H54 (cell line): ENCODE measurements around the gene CALY.

Source experiments
- DNase-seq: peaks from one replicate; pipeline ENCODE4 v3.0.0; 2011; ENCODE audit warnings: low spot score, mixed read lengths; ENCODE audit not compliant: insufficient read length
- FAIRE-seq: peaks from 3 replicates; lab custom pipeline; 2011; peaks lifted over from hg19 to GRCh38; lab: Jason Lieb, UNC
- POLR2A ChIP-seq: IDR thresholded peaks from 2 replicates; pipeline ENCODE4 v1.6.1; 2011; ENCODE audit warnings: low read depth, mild to moderate bottlenecking, low read length

The CALY gene

DNA sequence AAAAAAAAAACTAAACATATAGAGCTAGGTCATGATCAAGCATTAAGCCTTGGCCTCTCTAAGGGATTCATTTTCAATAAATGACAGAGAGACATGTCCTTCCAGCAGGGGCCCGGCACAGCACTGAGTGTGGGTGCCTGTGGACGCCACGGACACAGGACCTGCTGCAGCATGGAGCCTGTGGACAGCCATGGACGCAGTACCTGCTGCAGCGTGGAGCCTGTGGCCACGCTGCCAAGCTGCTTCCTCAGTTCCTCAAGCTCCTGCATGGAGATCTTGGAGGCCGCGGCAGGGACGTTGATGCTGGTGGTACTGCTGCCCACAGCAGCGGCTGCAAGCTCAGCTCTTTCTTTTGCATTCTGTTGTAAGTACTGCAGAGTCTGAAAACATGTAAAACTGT is 37.5 kb downstream of the CALY start:
- DNase-seq: no peak
- no peak for FAIRE-seq
- no peak for TF ChIP-seq POLR2A

- no peak for FAIRE-seq
- TF ChIP-seq POLR2A: no peak
- no peak for DNase-seq
Observed at GRCh38 chr10:133298466-133298865, 38.2 kb downstream of the CALY start.

GRCh38 chr10:133297504-133297903 is 39.2 kb downstream of the CALY start:
- no peak for TF ChIP-seq POLR2A
- DNase-seq (no peak), FAIRE-seq (no peak)

DNA sequence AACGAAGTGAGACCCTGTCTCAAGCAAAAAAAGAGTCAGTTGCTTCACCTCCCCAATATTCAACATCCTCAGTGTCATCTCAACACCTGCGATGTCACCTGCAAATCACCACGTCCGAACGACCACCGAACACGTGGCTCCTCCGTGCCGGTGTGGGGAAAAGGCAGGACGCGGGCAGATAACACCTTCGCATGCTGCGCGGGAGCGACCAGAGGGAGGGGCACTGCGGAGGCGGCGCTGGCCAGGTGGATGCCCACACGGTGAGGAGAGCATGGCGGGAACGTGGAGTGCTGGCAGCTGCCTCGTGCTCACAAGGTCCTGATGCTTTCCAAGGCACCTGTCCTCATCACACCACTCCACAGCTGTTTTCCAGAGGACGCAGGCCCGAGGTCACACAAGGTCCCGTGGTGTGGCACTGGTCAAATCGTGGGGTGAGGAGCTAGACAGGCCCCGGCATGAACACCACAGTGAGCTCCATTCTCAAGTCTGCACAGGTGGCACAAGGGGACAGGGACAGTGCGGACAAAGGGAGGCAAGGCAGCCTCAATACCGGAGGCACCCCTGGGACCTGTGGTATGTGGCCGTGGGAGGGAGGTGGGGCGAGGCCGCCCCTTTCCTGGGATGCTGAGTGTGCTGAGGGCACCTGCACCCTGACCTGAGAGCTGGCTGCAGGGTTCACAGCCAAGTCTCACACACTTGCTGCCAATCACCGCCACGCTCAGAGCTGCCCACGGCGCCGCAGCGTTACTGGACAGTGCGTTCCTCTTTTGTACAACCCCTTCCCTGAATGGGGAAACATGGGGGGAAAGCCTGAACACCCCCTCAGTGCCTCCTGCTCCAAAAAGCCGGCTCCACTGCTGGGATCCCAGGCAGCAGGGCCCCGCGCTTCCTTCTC is 41.0 kb downstream of the CALY start:
- no peak for TF ChIP-seq POLR2A
- no peak for FAIRE-seq
- DNase-seq: no peak

DNA sequence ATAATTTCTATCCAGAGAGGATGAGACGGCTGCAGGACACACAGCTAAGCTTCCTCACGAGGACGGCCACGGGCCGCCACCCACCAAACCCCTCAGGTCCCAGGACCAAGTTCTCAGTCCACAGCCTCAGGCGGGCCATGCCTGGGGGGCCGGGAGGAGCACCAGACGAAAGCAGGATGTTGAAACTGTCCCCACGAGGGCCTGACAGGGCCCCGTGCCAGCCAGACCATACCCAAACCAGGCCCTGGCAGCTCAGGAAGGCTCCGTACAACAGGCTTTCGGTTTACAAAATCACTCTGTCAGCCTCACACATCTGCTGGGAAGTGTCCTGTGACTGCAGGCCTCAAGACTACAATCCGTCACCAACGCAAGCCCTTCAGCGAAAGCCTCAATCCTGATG is 42.5 kb downstream of the CALY start:
- TF ChIP-seq POLR2A: no peak
- FAIRE-seq (no peak), DNase-seq (no peak)

GRCh38 chr10:133293810-133294119 is 42.9 kb downstream of the CALY start:
- FAIRE-seq (no peak), DNase-seq (no peak)
- TF ChIP-seq POLR2A: no peak

DNA sequence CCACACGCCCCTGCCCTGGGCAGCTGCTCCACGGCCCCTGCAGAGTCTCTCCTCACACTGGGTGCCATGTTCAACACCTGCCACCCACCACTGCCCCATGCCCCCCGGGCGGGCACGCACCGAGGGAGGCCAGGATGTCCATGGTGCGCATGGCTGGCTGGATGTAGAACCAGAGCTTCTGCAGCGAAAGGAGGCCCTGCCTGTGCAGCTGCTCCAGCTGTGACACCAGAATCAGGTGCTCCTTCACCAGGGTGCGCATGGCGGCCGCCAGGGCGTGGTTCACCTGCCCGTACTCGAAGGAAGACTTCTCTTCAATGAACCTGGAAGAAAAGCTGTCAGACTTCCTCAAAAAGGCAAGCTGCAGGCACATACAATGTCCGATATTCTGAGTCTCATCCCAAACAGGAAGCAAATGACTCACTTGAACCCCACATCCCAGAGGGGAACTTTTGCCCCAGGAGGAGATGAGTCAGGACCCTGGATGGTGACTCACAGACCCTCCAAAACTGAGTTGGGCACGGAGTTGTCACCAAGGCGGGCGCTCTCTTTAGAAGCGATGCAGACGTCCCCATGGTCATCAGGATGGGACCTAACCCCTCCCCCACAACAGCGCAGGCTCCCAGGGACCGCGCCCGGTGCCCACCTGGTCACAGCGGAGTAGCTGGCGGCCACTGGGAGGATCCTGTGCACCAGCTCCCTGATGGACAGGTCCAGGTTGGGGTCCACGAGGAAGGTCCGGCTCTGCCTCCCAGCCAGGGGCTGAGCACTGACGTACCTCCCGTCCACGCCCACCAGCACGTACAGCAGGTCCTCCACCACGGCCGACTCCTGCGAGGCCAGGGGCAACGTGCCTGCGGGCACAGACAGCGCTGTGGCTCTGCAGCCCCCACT is 43.5 kb downstream of the CALY start:
- FAIRE-seq (peak; percentile 98), DNase-seq (peak; percentile 95)
- TF ChIP-seq POLR2A: no peak

- no peak for FAIRE-seq
- DNase-seq: no peak
- TF ChIP-seq POLR2A: no peak
Observed at GRCh38 chr10:133289761-133290160, 46.9 kb downstream of the CALY start.

DNA sequence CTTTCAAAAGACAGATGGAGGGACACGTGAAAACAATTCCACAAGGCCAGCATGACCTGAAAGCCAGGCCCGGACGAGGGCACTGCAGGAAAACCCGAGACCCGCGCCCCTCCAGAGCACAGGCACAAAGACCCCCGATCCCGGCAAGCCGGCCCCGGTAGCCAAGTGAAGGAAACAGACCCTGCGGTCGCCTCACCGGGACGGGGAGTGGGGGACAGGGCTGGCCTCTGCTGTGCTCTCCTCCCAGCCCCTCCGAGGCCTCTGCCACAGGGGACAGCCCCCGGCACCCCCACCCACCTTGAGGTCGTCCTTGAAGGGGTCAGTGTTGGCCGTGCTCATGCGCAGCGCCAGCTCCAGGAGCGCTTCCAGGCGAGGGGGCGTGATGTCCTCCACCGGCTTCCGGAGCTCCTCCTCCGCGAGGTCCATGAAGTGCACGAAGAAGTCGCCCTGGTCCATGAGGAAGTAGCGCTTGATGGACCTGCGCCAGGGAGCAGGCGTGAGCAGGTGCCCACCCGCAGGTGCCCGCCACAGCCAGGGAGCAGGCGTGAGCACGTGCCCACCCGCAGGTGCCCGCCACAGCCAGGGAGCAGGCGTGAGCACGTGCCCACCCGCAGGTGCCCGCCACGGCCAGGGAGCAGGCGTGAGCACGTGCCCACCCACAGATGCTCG is 48.7 kb downstream of the CALY start:
- no peak for FAIRE-seq
- DNase-seq: no peak
- no peak for TF ChIP-seq POLR2A

DNA sequence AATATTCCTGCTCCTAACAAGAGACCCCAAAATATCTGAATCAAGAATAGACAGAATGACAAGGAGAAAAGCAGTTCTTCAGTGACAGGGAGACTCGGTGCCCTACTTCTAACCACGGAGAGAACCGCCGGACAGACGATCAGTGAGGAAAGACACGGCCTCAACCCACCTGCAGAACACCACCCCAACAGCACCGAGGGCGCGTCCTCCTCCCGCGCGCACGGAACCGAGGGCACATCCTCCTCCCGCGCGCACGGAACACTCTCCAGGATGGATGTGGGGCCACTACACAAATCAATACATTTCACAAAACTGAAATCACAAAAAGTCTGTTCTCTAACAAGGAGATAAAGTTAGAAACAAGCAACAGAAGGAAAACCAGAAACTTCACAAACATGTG is 50.3 kb downstream of the CALY start:
- FAIRE-seq: no peak
- no peak for TF ChIP-seq POLR2A
- DNase-seq: no peak

DNA sequence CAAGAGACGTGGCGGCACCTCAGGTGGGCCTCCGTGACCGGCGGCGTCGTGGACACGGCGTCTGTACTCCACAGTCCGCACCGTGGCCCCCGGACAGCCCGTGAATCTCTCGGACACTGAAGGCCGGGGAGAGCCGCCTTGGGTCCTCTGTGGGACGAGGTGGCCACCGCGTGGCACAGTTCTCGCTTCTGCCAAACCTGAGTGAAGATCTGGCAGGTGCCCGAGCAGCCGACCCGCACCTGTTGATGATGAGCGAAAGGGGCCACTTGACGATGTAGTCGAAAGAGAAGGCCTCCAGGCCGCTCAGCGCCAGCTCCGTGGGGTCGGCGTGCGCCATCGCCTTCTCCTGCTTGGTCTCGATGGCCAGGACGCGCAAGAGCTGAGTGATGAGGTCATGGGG is 51.5 kb downstream of the CALY start:
- no peak for TF ChIP-seq POLR2A
- no peak for DNase-seq
- no peak for FAIRE-seq

GRCh38 chr10:133283931-133284330 is 52.8 kb downstream of the CALY start:
- DNase-seq (no peak), FAIRE-seq (no peak)
- no peak for TF ChIP-seq POLR2A

GRCh38 chr10:133282846-133283390 is 53.8 kb downstream of the CALY start:
- TF ChIP-seq POLR2A: no peak
- DNase-seq: no peak
- no peak for FAIRE-seq
